Testis (tissue), 2 donors: ENCODE results near the gene COL16A1.

Source experiments
- CTCF ChIP-seq, 3 experiments: fragments of 450-650 bp in 2 of 3; fragments of 200-600 bp in 1 of 3; sonication (generic) in 1 of 3; IDR thresholded peaks; one replicate each; pipeline ENCODE4 v1.5.1; 2016 to 2019; ENCODE audit warnings: antibody characterized with exemption in 3 of 3, mild to moderate bottlenecking in 2 of 3, moderate library complexity in 1 of 3
- POLR2A ChIP-seq: fragments of 450-650 bp; IDR thresholded peaks from one replicate; pipeline ENCODE4 v1.6.1; 2017; ENCODE audit warnings: antibody characterized with exemption, mild to moderate bottlenecking, moderate library complexity

- no peak for TF ChIP-seq CTCF (IDR thresholded peaks at IDR 0.05)
- no peak for TF ChIP-seq POLR2A
Measured at GRCh38 chr1:31653717-31654473, 49.9 kb downstream of the COL16A1 start.
